ENCODE measurements around the gene MSANTD1. TPM values are rescaled to one million over a fixed set of nuclear protein-coding genes. Genes with fewer than 3 reads are reported as not detected.

The MSANTD1 gene
- polyA plus RNA-seq, 1 donor from 2014 or later: 12.7 TPM

GRCh38 chr4:3217266-3217665 lies 31.7 kb upstream of the MSANTD1 start:
- Histone ChIP-seq H3K9ac (ENCODE audit: low read length) (no peak overlapping the region), H3K27me3 (ENCODE audit: insufficient read depth, low read depth, low read length) (no peaks in the 10 kb centered on the region), H3K4me2 (ENCODE audit: low read length) (no peak overlapping the region), H3K4me3 (ENCODE audit: low read length) (no peak overlapping the region), H2AFZ (ENCODE audit: low read depth, low read length) (no peak overlapping the region), H3K27ac (ENCODE audit: low read length) (no peak overlapping the region), H3K9me3 (ENCODE audit: low read length) (no peaks in the 10 kb centered on the region), H4K20me1 (ENCODE audit: insufficient read depth) (no peaks in the 10 kb centered on the region), H3K36me3 (ENCODE audit: insufficient read depth, low read length) (peaks cover 15% of the 10 kb centered on the region), H3K79me2 (replicated peaks; ENCODE audit: insufficient read depth, low read length) (no peaks in the 10 kb centered on the region), H3F3A (ENCODE audit: insufficient read depth, low read length, poor library complexity, severe bottlenecking) (no peaks in the 10 kb centered on the region), H3K9me2 (ENCODE audit: insufficient read depth, low read length) (no peaks in the 10 kb centered on the region)
- no peak for TF ChIP-seq MXI1 (conservative IDR thresholded peaks at IDR 0.05; ENCODE audit: poor library complexity, severe bottlenecking)
- no peak for TF ChIP-seq SMC3 (conservative IDR thresholded peaks at IDR 0.05; ENCODE audit: poor library complexity)
- TF ChIP-seq POLR2AphosphoS5 (IDR thresholded peaks at IDR 0.05): no peak
- no peak for TF ChIP-seq EZH2 (IDR thresholded peaks at IDR 0.05; ENCODE audit: borderline replicate concordance, insufficient read depth, low read length, poor library complexity, severe bottlenecking)
- TF ChIP-seq REST (IDR thresholded peaks at IDR 0.05; ENCODE audit: borderline replicate concordance): no peak
- no peak for TF ChIP-seq EP300 (conservative IDR thresholded peaks at IDR 0.05; ENCODE audit: poor library complexity, severe bottlenecking)
- TF ChIP-seq CTCF (IDR thresholded peaks at IDR 0.05; ENCODE audit: poor library complexity, severe bottlenecking): no peak
- TF ChIP-seq TAF1 (IDR thresholded peaks at IDR 0.05; ENCODE audit: low read depth): no peak
- no peak for TF ChIP-seq RAD21 (conservative IDR thresholded peaks at IDR 0.05)

- no peak overlapping the region for H3K9ac ChIP-seq (ENCODE audit: low read length)
- no peaks in the 10 kb centered on the region for H4K20me1 ChIP-seq (ENCODE audit: insufficient read depth)
- no peaks in the 10 kb centered on the region for H3K9me2 ChIP-seq (ENCODE audit: insufficient read depth, low read length)
- H2AFZ ChIP-seq (ENCODE audit: low read depth, low read length): no peak overlapping the region
- H3K36me3 ChIP-seq (ENCODE audit: insufficient read depth, low read length): peaks cover 13% of the 10 kb centered on the region
- no peak for TF ChIP-seq REST (IDR thresholded peaks at IDR 0.05; ENCODE audit: borderline replicate concordance)
- no peaks in the 10 kb centered on the region for H3K9me3 ChIP-seq (ENCODE audit: low read length)
- H3K4me2 ChIP-seq (ENCODE audit: low read length): no peak overlapping the region
- H3K79me2 ChIP-seq (replicated peaks; ENCODE audit: insufficient read depth, low read length): no peaks in the 10 kb centered on the region
- H3K27ac ChIP-seq (ENCODE audit: low read length): no peak overlapping the region
- H3F3A ChIP-seq (ENCODE audit: insufficient read depth, low read length, poor library complexity, severe bottlenecking): no peaks in the 10 kb centered on the region
- H3K27me3 ChIP-seq (ENCODE audit: insufficient read depth, low read depth, low read length): no peaks in the 10 kb centered on the region
- H3K4me3 ChIP-seq (ENCODE audit: low read length): no peak overlapping the region
Measured at GRCh38 chr4:3217771-3218170, 31.2 kb upstream of the MSANTD1 start.

Data from neural cell (in vitro differentiated cells).